ENCODE data around the gene NSUN4. TPM values are rescaled to one million over a fixed set of nuclear protein-coding genes. Genes with fewer than 3 reads are reported as not detected.

NSUN4 gene
- total and polyA plus RNA-seq, 2 of the 13 experiments (the other 11 are each of a cell fraction or from before 2014, with no cell fraction given): 21.5 to 23.5 TPM

GRCh38 chr1:46301808-46302640 lies 38.6 kb upstream of the NSUN4 start (continued):
- TF ChIP-seq, protein P1, sequence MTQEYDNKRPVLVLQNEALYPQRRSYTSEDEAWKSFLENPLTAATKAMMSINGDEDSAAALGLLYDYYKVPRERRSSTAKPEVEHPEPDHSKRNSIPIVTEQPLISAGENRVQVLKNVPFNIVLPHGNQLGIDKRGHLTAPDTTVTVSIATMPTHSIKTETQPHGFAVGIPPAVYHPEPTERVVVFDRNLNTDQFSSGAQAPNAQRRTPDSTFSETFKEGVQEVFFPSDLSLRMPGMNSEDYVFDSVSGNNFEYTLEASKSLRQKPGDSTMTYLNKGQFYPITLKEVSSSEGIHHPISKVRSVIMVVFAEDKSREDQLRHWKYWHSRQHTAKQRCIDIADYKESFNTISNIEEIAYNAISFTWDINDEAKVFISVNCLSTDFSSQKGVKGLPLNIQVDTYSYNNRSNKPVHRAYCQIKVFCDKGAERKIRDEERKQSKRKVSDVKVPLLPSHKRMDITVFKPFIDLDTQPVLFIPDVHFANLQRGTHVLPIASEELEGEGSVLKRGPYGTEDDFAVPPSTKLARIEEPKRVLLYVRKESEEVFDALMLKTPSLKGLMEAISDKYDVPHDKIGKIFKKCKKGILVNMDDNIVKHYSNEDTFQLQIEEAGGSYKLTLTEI (CRISPR knock-in tag; conservative IDR thresholded peaks at IDR 0.05): no peak
- TF ChIP-seq NR2F1 (CRISPR knock-in tag; IDR thresholded peaks at IDR 0.05) (no peak), WIZ (CRISPR knock-in tag; IDR thresholded peaks at IDR 0.05) (peak; percentile 26; the same call in 1 of the 2 replicates), IRX3 (CRISPR knock-in tag; IDR thresholded peaks at IDR 0.05; ENCODE audit: borderline replicate concordance, low read depth) (no peak; the same call in 1 of the 2 replicates), HIVEP1 (CRISPR knock-in tag; IDR thresholded peaks at IDR 0.05) (no peak), PTBP1 (IDR thresholded peaks at IDR 0.05; ENCODE audit: low read depth, low read length, poor library complexity, severe bottlenecking) (no peak), MAFG (CRISPR knock-in tag; IDR thresholded peaks at IDR 0.05) (no peak), MAFF (IDR thresholded peaks at IDR 0.05; ENCODE audit: low read depth, low read length) (no peak), FOXA3 (CRISPR knock-in tag; IDR thresholded peaks at IDR 0.05) (no peak), MED8 (CRISPR knock-in tag; IDR thresholded peaks at IDR 0.05; ENCODE audit: insufficient replicate concordance) (no peak), MED1 (CRISPR knock-in tag; IDR thresholded peaks at IDR 0.05) (no peak), ZSCAN30 (CRISPR knock-in tag; IDR thresholded peaks at IDR 0.05) (peak; percentile 63; the same call in 1 of the 2 replicates), ZNF839 (CRISPR knock-in tag; IDR thresholded peaks at IDR 0.05; ENCODE audit: borderline replicate concordance) (no peak), ZNF780A (CRISPR knock-in tag; IDR thresholded peaks at IDR 0.05) (no peak)
- TF ChIP-seq, protein P2, sequence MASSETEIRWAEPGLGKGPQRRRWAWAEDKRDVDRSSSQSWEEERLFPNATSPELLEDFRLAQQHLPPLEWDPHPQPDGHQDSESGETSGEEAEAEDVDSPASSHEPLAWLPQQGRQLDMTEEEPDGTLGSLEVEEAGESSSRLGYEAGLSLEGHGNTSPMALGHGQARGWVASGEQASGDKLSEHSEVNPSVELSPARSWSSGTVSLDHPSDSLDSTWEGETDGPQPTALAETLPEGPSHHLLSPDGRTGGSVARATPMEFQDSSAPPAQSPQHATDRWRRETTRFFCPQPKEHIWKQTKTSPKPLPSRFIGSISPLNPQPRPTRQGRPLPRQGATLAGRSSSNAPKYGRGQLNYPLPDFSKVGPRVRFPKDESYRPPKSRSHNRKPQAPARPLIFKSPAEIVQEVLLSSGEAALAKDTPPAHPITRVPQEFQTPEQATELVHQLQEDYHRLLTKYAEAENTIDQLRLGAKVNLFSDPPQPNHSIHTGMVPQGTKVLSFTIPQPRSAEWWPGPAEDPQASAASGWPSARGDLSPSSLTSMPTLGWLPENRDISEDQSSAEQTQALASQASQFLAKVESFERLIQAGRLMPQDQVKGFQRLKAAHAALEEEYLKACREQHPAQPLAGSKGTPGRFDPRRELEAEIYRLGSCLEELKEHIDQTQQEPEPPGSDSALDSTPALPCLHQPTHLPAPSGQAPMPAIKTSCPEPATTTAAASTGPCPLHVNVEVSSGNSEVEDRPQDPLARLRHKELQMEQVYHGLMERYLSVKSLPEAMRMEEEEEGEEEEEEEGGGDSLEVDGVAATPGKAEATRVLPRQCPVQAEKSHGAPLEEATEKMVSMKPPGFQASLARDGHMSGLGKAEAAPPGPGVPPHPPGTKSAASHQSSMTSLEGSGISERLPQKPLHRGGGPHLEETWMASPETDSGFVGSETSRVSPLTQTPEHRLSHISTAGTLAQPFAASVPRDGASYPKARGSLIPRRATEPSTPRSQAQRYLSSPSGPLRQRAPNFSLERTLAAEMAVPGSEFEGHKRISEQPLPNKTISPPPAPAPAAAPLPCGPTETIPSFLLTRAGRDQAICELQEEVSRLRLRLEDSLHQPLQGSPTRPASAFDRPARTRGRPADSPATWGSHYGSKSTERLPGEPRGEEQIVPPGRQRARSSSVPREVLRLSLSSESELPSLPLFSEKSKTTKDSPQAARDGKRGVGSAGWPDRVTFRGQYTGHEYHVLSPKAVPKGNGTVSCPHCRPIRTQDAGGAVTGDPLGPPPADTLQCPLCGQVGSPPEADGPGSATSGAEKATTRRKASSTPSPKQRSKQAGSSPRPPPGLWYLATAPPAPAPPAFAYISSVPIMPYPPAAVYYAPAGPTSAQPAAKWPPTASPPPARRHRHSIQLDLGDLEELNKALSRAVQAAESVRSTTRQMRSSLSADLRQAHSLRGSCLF (CRISPR knock-in tag; IDR thresholded peaks at IDR 0.05; ENCODE audit: borderline replicate concordance): no peak; the same call in 1 of the 2 replicates
- TF ChIP-seq, protein P3, sequence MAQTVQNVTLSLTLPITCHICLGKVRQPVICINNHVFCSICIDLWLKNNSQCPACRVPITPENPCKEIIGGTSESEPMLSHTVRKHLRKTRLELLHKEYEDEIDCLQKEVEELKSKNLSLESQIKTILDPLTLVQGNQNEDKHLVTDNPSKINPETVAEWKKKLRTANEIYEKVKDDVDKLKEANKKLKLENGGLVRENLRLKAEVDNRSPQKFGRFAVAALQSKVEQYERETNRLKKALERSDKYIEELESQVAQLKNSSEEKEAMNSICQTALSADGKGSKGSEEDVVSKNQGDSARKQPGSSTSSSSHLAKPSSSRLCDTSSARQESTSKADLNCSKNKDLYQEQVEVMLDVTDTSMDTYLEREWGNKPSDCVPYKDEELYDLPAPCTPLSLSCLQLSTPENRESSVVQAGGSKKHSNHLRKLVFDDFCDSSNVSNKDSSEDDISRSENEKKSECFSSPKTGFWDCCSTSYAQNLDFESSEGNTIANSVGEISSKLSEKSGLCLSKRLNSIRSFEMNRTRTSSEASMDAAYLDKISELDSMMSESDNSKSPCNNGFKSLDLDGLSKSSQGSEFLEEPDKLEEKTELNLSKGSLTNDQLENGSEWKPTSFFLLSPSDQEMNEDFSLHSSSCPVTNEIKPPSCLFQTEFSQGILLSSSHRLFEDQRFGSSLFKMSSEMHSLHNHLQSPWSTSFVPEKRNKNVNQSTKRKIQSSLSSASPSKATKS (CRISPR knock-in tag; IDR thresholded peaks at IDR 0.05): 0 out of 2 replicates have a peak, but pooled peaks have one; percentile 64

Measured in HepG2 (cell line).